ENCODE results near the gene VPS35. TPM values are rescaled to one million over a fixed set of nuclear protein-coding genes. Genes with fewer than 3 reads are reported as not detected.

Gene VPS35
- total and polyA plus RNA-seq, 4 donors = 97.4 to 170 (median 119) TPM

- H3K4me3 ChIP-seq (ENCODE audit: low read depth, low read length) = no peak overlapping the region
- H3K4me1 ChIP-seq (ENCODE audit: control insufficient read depth, insufficient read depth, low read length) = peaks cover 15% of the 10 kb centered on the region
- no peaks in the 10 kb centered on the region for H3K9me3 ChIP-seq (ENCODE audit: control insufficient read depth, insufficient read depth, low read length)
- no peak for DNase-seq (ENCODE audit: low read depth in 4 of 6, low spot score in 6 of 6)
- H3K27ac ChIP-seq (ENCODE audit: low read depth, low read length) = no peak overlapping the region
- H3K27me3 ChIP-seq (ENCODE audit: control insufficient read depth, insufficient read depth, low read length) = no peaks in the 10 kb centered on the region
- no peaks in the 10 kb centered on the region for H3K36me3 ChIP-seq (ENCODE audit: control insufficient read depth, insufficient read depth, low read length)
- 91% methylated on average over 6 of the region's 7 CpGs for WGBS (ENCODE audit: insufficient coverage)
These were observed 66.9 kb downstream of the VPS35 start for GRCh38 chr16:46621934-46622676.

- H3K27ac ChIP-seq (ENCODE audit: low read depth, low read length) = no peak within 1 kb of the TSS
- peak; percentile 38 to 93 (median 68) for DNase-seq (ENCODE audit: low read depth in 4 of 6, low spot score in 6 of 6)
- WGBS (ENCODE audit: insufficient coverage) = 0% methylated on average over 40 of the region's 52 CpGs
These were observed 67.7 kb downstream of the VPS35 start, which contains the start of gene SHCBP1 for GRCh38 chr16:46621006-46621933. Gene SHCBP1 (minus strand): TSS chr16:46621379. CDS start chr16:46621359, 20 bp downstream.

GRCh38 chr16:46620266-46621005, 68.5 kb downstream of the VPS35 start:
- H3K36me3 ChIP-seq (ENCODE audit: control insufficient read depth, insufficient read depth, low read length) = no peaks in the 10 kb centered on the region
- WGBS (ENCODE audit: insufficient coverage) = no CpG with 5 or more reads among the region's 11 CpGs
- H3K27ac ChIP-seq (ENCODE audit: low read depth, low read length) = no peak overlapping the region
- H3K9me3 ChIP-seq (ENCODE audit: control insufficient read depth, insufficient read depth, low read length) = no peaks in the 10 kb centered on the region
- peak overlapping the region; percentile 38 for H3K4me3 ChIP-seq (ENCODE audit: low read depth, low read length)
- no peaks in the 10 kb centered on the region for H3K27me3 ChIP-seq (ENCODE audit: control insufficient read depth, insufficient read depth, low read length)
- peak in 1 of 6 donors; percentile 16 for DNase-seq (ENCODE audit: low read depth in 4 of 6, low spot score in 6 of 6)
- H3K4me1 ChIP-seq (ENCODE audit: control insufficient read depth, insufficient read depth, low read length) = peaks cover 19% of the 10 kb centered on the region

More at GRCh38 chr16:46621006-46621933, 67.7 kb downstream of the VPS35 start, which contains the start of gene SHCBP1:
- Histone ChIP-seq H3K36me3 (ENCODE audit: control insufficient read depth, insufficient read depth, low read length) (no peaks in the 10 kb centered on the region), H3K4me3 (ENCODE audit: low read depth, low read length) (peak within 1 kb of the TSS; percentile 38), H3K9me3 (ENCODE audit: control insufficient read depth, insufficient read depth, low read length) (no peaks in the 10 kb centered on the region), H3K27me3 (ENCODE audit: control insufficient read depth, insufficient read depth, low read length) (no peaks in the 10 kb centered on the region), H3K4me1 (ENCODE audit: control insufficient read depth, insufficient read depth, low read length) (peaks cover 18% of the 10 kb centered on the region)

GRCh38 chr16:46618516-46618915, 70.5 kb downstream of the VPS35 start:
- no peak overlapping the region for H3K27ac ChIP-seq (ENCODE audit: low read depth, low read length)
- no CpG with 5 or more reads among the region's 4 CpGs for WGBS (ENCODE audit: insufficient coverage)
- H3K4me3 ChIP-seq (ENCODE audit: low read depth, low read length) = no peak overlapping the region
- DNase-seq (ENCODE audit: low read depth in 4 of 6, low spot score in 6 of 6) = no peak
- peaks cover 19% of the 10 kb centered on the region for H3K4me1 ChIP-seq (ENCODE audit: control insufficient read depth, insufficient read depth, low read length)
- H3K36me3 ChIP-seq (ENCODE audit: control insufficient read depth, insufficient read depth, low read length) = no peaks in the 10 kb centered on the region
- no peaks in the 10 kb centered on the region for H3K9me3 ChIP-seq (ENCODE audit: control insufficient read depth, insufficient read depth, low read length)
- H3K27me3 ChIP-seq (ENCODE audit: control insufficient read depth, insufficient read depth, low read length) = no peaks in the 10 kb centered on the region

- Histone ChIP-seq H3K36me3 (ENCODE audit: control insufficient read depth, insufficient read depth, low read length) (no peaks in the 10 kb centered on the region), H3K9me3 (ENCODE audit: control insufficient read depth, insufficient read depth, low read length) (no peaks in the 10 kb centered on the region), H3K4me3 (ENCODE audit: low read depth, low read length) (no peak overlapping the region), H3K27ac (ENCODE audit: low read depth, low read length) (no peak overlapping the region), H3K4me1 (ENCODE audit: control insufficient read depth, insufficient read depth, low read length) (peaks cover 7% of the 10 kb centered on the region), H3K27me3 (ENCODE audit: control insufficient read depth, insufficient read depth, low read length) (no peaks in the 10 kb centered on the region)
- DNase-seq (ENCODE audit: low read depth in 4 of 6, low spot score in 6 of 6) = no peak
- WGBS (ENCODE audit: insufficient coverage) = no CpG with 5 or more reads among the region's 4 CpGs
These were observed 75.0 kb downstream of the VPS35 start for GRCh38 chr16:46614006-46614405.

DNA sequence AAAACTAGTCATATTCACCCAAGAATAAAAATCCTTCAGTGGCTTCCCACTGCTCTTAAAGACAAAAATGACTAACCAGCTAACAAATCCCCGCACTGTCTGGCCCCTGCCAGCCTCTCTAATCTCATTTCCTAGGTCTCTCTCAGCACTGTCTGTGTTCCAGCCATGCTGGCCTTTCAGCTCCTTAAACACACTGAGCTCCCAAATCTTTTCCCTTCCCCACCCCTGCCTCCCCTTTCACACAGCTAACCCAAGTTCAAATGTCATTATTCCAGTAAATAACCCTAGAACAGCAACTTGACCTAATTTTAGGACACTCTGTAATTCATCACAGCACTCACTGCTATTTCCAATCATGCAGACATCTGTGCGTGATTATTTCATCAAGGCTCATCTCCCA, 75.6 kb downstream of the VPS35 start:
- Histone ChIP-seq H3K36me3 (ENCODE audit: control insufficient read depth, insufficient read depth, low read length) (no peaks in the 10 kb centered on the region), H3K4me1 (ENCODE audit: control insufficient read depth, insufficient read depth, low read length) (peaks cover 7% of the 10 kb centered on the region), H3K27ac (ENCODE audit: low read depth, low read length) (no peak overlapping the region), H3K27me3 (ENCODE audit: control insufficient read depth, insufficient read depth, low read length) (no peaks in the 10 kb centered on the region), H3K9me3 (ENCODE audit: control insufficient read depth, insufficient read depth, low read length) (no peaks in the 10 kb centered on the region), H3K4me3 (ENCODE audit: low read depth, low read length) (no peak overlapping the region)
- DNase-seq (ENCODE audit: low read depth in 4 of 6, low spot score in 6 of 6) = no peak
- 97% methylated on average over 2 of the region's 2 CpGs for WGBS (ENCODE audit: insufficient coverage)

GRCh38 chr16:46612121-46612520, 76.9 kb downstream of the VPS35 start:
- Histone ChIP-seq H3K27me3 (ENCODE audit: control insufficient read depth, insufficient read depth, low read length) (no peaks in the 10 kb centered on the region), H3K4me1 (ENCODE audit: control insufficient read depth, insufficient read depth, low read length) (peaks cover 4% of the 10 kb centered on the region), H3K27ac (ENCODE audit: low read depth, low read length) (no peak overlapping the region), H3K4me3 (ENCODE audit: low read depth, low read length) (no peak overlapping the region), H3K9me3 (ENCODE audit: control insufficient read depth, insufficient read depth, low read length) (no peaks in the 10 kb centered on the region), H3K36me3 (ENCODE audit: control insufficient read depth, insufficient read depth, low read length) (no peaks in the 10 kb centered on the region)
- no peak for DNase-seq (ENCODE audit: low read depth in 4 of 6, low spot score in 6 of 6)
- WGBS (ENCODE audit: insufficient coverage) = 92% methylated on average over 2 of the region's 3 CpGs

GRCh38 chr16:46607529-46607928, 81.4 kb downstream of the VPS35 start:
- DNase-seq (ENCODE audit: low read depth in 4 of 6, low spot score in 6 of 6) = peak in 2 of 6 donors; percentile 71 to 76
- H3K27me3 ChIP-seq (ENCODE audit: control insufficient read depth, insufficient read depth, low read length) = no peaks in the 10 kb centered on the region
- H3K4me3 ChIP-seq (ENCODE audit: low read depth, low read length) = no peak overlapping the region
- H3K36me3 ChIP-seq (ENCODE audit: control insufficient read depth, insufficient read depth, low read length) = no peaks in the 10 kb centered on the region
- no peaks in the 10 kb centered on the region for H3K4me1 ChIP-seq (ENCODE audit: control insufficient read depth, insufficient read depth, low read length)
- no peak overlapping the region for H3K27ac ChIP-seq (ENCODE audit: low read depth, low read length)
- WGBS (ENCODE audit: insufficient coverage) = no CpG with 5 or more reads among the region's 1 CpG
- H3K9me3 ChIP-seq (ENCODE audit: control insufficient read depth, insufficient read depth, low read length) = no peaks in the 10 kb centered on the region

DNA sequence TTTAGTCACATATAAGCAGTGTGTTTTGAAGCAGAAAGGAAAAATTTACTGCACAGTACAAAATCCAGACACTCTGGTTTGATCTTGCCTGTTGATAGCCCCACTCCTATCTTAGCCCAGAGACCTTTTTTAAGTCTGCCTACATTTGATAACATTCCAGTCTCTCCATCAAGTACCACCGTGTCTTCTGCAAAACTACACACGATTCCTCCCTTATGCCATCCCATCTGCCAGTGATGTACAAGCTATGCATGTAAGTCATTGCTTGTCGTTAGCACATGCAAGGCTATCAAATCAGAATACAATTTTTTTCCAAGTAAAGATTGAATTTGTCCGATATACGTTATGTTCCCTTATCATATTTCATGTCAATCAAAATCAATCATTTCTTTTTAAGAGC, 82.7 kb downstream of the VPS35 start:
- Histone ChIP-seq H3K27me3 (ENCODE audit: control insufficient read depth, insufficient read depth, low read length) (no peaks in the 10 kb centered on the region), H3K9me3 (ENCODE audit: control insufficient read depth, insufficient read depth, low read length) (no peaks in the 10 kb centered on the region), H3K4me1 (ENCODE audit: control insufficient read depth, insufficient read depth, low read length) (no peaks in the 10 kb centered on the region), H3K4me3 (ENCODE audit: low read depth, low read length) (no peak overlapping the region), H3K27ac (ENCODE audit: low read depth, low read length) (no peak overlapping the region), H3K36me3 (ENCODE audit: control insufficient read depth, insufficient read depth, low read length) (no peaks in the 10 kb centered on the region)
- WGBS (ENCODE audit: insufficient coverage) = 100% methylated on average over 3 of the region's 5 CpGs
- peak in 1 of 6 donors; percentile 55 for DNase-seq (ENCODE audit: low read depth in 4 of 6, low spot score in 6 of 6)
